SH-SY5Y (cell line): ENCODE data around the gene GPR35.

Experiments
- GATA2 ChIP-seq: IDR thresholded peaks from 2 replicates; pipeline ENCODE4 v1.6.1; 2011; ENCODE audit warnings: mild to moderate bottlenecking, low read depth, low read length
- GATA3 ChIP-seq: IDR thresholded peaks from 2 replicates; pipeline ENCODE4 v1.6.1; 2011; ENCODE audit warnings: low read depth, mild to moderate bottlenecking, low read length, moderate library complexity

DNA sequence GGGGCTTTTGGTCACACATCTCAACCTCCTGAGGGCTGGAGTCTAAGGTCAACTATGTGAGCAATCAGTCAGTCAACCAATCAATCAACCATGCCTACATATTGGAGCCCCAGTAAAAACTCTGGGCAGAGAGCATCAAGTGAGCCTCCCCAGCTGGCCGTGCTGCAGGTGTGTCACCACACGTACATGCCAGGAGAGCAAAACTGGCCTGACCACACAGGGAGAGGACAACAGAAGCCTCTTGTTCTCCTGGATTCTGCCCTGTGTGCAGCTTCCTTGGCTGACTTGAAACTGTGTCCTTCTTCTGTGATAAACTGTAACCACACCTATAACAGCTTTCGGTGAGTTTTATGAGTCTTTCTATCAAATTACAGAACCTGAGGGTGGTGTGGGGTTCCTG is 25.9 kb downstream of the GPR35 start:
- no peak for TF ChIP-seq GATA3
- TF ChIP-seq GATA2 = no peak
